ENCODE results near the gene ADAMTS14. TPM values are rescaled to one million over a fixed set of nuclear protein-coding genes. Genes with fewer than 3 reads are reported as not detected.
A peak's percentile ranks its signal among the peaks of the same experiment; 100 is the strongest.

The ADAMTS14 gene
- total and polyA plus RNA-seq, 3 experiments from 2014 or later: 0.06 TPM; not detected in 2

GRCh38 chr10:70775679-70776454 lies 103.6 kb downstream of the ADAMTS14 start:
- Histone ChIP-seq H3K9me3 (ENCODE audit: low read length) (no peaks in the 10 kb centered on the region), H3K4me3 (ENCODE audit: low read length) (no peak overlapping the region), H3K27ac (ENCODE audit: low read depth, low read length) (no peak overlapping the region), H3K4me1 (ENCODE audit: insufficient read depth, low read length) (no peaks in the 10 kb centered on the region), H3K36me3 (ENCODE audit: insufficient read depth, low read length) (no peaks in the 10 kb centered on the region), H3K27me3 (ENCODE audit: insufficient read depth, low read length, poor library complexity, severe bottlenecking) (no peaks in the 10 kb centered on the region)
- Mint-ChIP-seq H3K27me3 (no peaks in the 10 kb centered on the region), H3K4me3 (no peak overlapping the region), H3K9me3 (no peaks in the 10 kb centered on the region), H3K4me1 (no peaks in the 10 kb centered on the region), H3K27ac (no peak overlapping the region), H3K36me3 (no peaks in the 10 kb centered on the region)
- ChIA-PET CTCF (interaction anchor here (1.2 to 1.9 kb wide), 2 partner anchors 217 to 226 kb away, joined by 3 to 5 read pairs; no protein-coding TSS in a partner anchor), POLR2A (no interaction called here)
- DNase-seq: no peak

GRCh38 chr10:70776455-70777005 lies 104.2 kb downstream of the ADAMTS14 start:
- no peaks in the 10 kb centered on the region for H3K36me3 Mint-ChIP-seq
- no peaks in the 10 kb centered on the region for H3K9me3 ChIP-seq (ENCODE audit: low read length)
- no peaks in the 10 kb centered on the region for H3K36me3 ChIP-seq (ENCODE audit: insufficient read depth, low read length)
- H3K27ac ChIP-seq (ENCODE audit: low read depth, low read length): no peak overlapping the region
- H3K4me1 ChIP-seq (ENCODE audit: insufficient read depth, low read length): no peaks in the 10 kb centered on the region
- no peaks in the 10 kb centered on the region for H3K9me3 Mint-ChIP-seq
- POLR2A ChIA-PET: no interaction called here
- DNase-seq: no peak
- H3K4me3 Mint-ChIP-seq: no peak overlapping the region
- no peak overlapping the region for H3K27ac Mint-ChIP-seq
- no peaks in the 10 kb centered on the region for H3K27me3 Mint-ChIP-seq
- H3K4me3 ChIP-seq (ENCODE audit: low read length): no peak overlapping the region
- H3K4me1 Mint-ChIP-seq: no peaks in the 10 kb centered on the region
- H3K27me3 ChIP-seq (ENCODE audit: insufficient read depth, low read length, poor library complexity, severe bottlenecking): no peaks in the 10 kb centered on the region
- CTCF ChIA-PET: interaction anchor here (1.9 kb wide), 1 partner anchor 227 kb away, joined by 5 read pairs; no protein-coding TSS in a partner anchor

GRCh38 chr10:70777063-70777875 lies 105.0 kb downstream of the ADAMTS14 start:
- POLR2A ChIA-PET: no interaction called here

GRCh38 chr10:70778267-70778924 lies 106.1 kb downstream of the ADAMTS14 start:
- Mint-ChIP-seq H3K9me3 (no peaks in the 10 kb centered on the region), H3K4me3 (no peak overlapping the region), H3K36me3 (no peaks in the 10 kb centered on the region), H3K27ac (no peak overlapping the region), H3K4me1 (no peaks in the 10 kb centered on the region), H3K27me3 (peaks cover 4 to 5% of the 10 kb centered on the region in 2 donors)
- H3K27me3 ChIP-seq (ENCODE audit: insufficient read depth, low read length, poor library complexity, severe bottlenecking): no peaks in the 10 kb centered on the region
- DNase-seq: no peak
- H3K4me3 ChIP-seq (ENCODE audit: low read length): no peak overlapping the region
- no peaks in the 10 kb centered on the region for H3K36me3 ChIP-seq (ENCODE audit: insufficient read depth, low read length)
- no peak overlapping the region for H3K27ac ChIP-seq (ENCODE audit: low read depth, low read length)
- POLR2A ChIA-PET: no interaction called here
- no peaks in the 10 kb centered on the region for H3K4me1 ChIP-seq (ENCODE audit: insufficient read depth, low read length)
- CTCF ChIA-PET: interaction anchor here (1.1 kb wide), 1 partner anchor 218 kb away, joined by 3 read pairs; no protein-coding TSS in a partner anchor
- H3K9me3 ChIP-seq (ENCODE audit: low read length): no peaks in the 10 kb centered on the region

More at GRCh38 chr10:70777063-70777875, 105.0 kb downstream of the ADAMTS14 start:
- H3K36me3 Mint-ChIP-seq: no peaks in the 10 kb centered on the region
- Histone ChIP-seq H3K36me3 (ENCODE audit: insufficient read depth, low read length) (no peaks in the 10 kb centered on the region), H3K4me3 (ENCODE audit: low read length) (no peak overlapping the region), H3K9me3 (ENCODE audit: low read length) (no peaks in the 10 kb centered on the region), H3K4me1 (ENCODE audit: insufficient read depth, low read length) (no peaks in the 10 kb centered on the region), H3K27me3 (ENCODE audit: insufficient read depth, low read length, poor library complexity, severe bottlenecking) (no peaks in the 10 kb centered on the region), H3K27ac (ENCODE audit: low read depth, low read length) (no peak overlapping the region)
- no peak overlapping the region for H3K27ac Mint-ChIP-seq
- H3K4me3 Mint-ChIP-seq: no peak overlapping the region
- peaks cover 0 to 3% of the 10 kb centered on the region in 2 donors for H3K27me3 Mint-ChIP-seq
- H3K4me1 Mint-ChIP-seq: no peaks in the 10 kb centered on the region
- H3K9me3 Mint-ChIP-seq: no peaks in the 10 kb centered on the region
- CTCF ChIA-PET: no interaction called here
- DNase-seq: no peak

- no peak overlapping the region for H3K4me3 ChIP-seq (ENCODE audit: low read length)
- H3K27ac ChIP-seq (ENCODE audit: low read depth, low read length): no peak overlapping the region
- Mint-ChIP-seq H3K4me3 (no peak overlapping the region), H3K36me3 (no peaks in the 10 kb centered on the region), H3K27ac (no peak overlapping the region), H3K9me3 (no peaks in the 10 kb centered on the region), H3K27me3 (peaks cover 5% of the 10 kb centered on the region in 2 donors), H3K4me1 (no peaks in the 10 kb centered on the region)
- POLR2A ChIA-PET: no interaction called here
- no peaks in the 10 kb centered on the region for H3K9me3 ChIP-seq (ENCODE audit: low read length)
- CTCF ChIA-PET: interaction anchor here (1.1 kb wide), 1 partner anchor 219 kb away, joined by 3 read pairs; no protein-coding TSS in a partner anchor
- no peaks in the 10 kb centered on the region for H3K36me3 ChIP-seq (ENCODE audit: insufficient read depth, low read length)
- no peak for DNase-seq
- no peaks in the 10 kb centered on the region for H3K4me1 ChIP-seq (ENCODE audit: insufficient read depth, low read length)
- H3K27me3 ChIP-seq (ENCODE audit: insufficient read depth, low read length, poor library complexity, severe bottlenecking): no peaks in the 10 kb centered on the region
These were observed 106.8 kb downstream of the ADAMTS14 start for GRCh38 chr10:70779088-70779487.

- Mint-ChIP-seq H3K27ac (peak overlapping the region in 1 of 8 donors; percentile 60), H3K9me3 (no peaks in the 10 kb centered on the region), H3K4me3 (no peak overlapping the region), H3K36me3 (no peaks in the 10 kb centered on the region), H3K27me3 (peaks cover 5% of the 10 kb centered on the region in 2 donors), H3K4me1 (no peaks in the 10 kb centered on the region)
- DNase-seq: no peak
- Histone ChIP-seq H3K9me3 (ENCODE audit: low read length) (no peaks in the 10 kb centered on the region), H3K27me3 (ENCODE audit: insufficient read depth, low read length, poor library complexity, severe bottlenecking) (no peaks in the 10 kb centered on the region), H3K36me3 (ENCODE audit: insufficient read depth, low read length) (no peaks in the 10 kb centered on the region), H3K4me1 (ENCODE audit: insufficient read depth, low read length) (no peaks in the 10 kb centered on the region), H3K27ac (ENCODE audit: low read depth, low read length) (no peak overlapping the region), H3K4me3 (ENCODE audit: low read length) (no peak overlapping the region)
- ChIA-PET CTCF (interaction anchor here (1.1 kb wide), 1 partner anchor 219 kb away, joined by 3 read pairs; no protein-coding TSS in a partner anchor), POLR2A (no interaction called here)
These were observed 107.4 kb downstream of the ADAMTS14 start for GRCh38 chr10:70779511-70780369.

GRCh38 chr10:70780370-70780760 lies 108.1 kb downstream of the ADAMTS14 start:
- Mint-ChIP-seq H3K36me3 (no peaks in the 10 kb centered on the region), H3K27ac (no peak overlapping the region), H3K9me3 (no peaks in the 10 kb centered on the region), H3K4me3 (no peak overlapping the region), H3K27me3 (peaks cover 5% of the 10 kb centered on the region in 2 donors), H3K4me1 (peaks cover 0 to 5% (median 0%) of the 10 kb centered on the region in 3 donors)
- Histone ChIP-seq H3K27ac (ENCODE audit: low read depth, low read length) (no peak overlapping the region), H3K36me3 (ENCODE audit: insufficient read depth, low read length) (no peaks in the 10 kb centered on the region), H3K27me3 (ENCODE audit: insufficient read depth, low read length, poor library complexity, severe bottlenecking) (no peaks in the 10 kb centered on the region), H3K9me3 (ENCODE audit: low read length) (no peaks in the 10 kb centered on the region), H3K4me3 (ENCODE audit: low read length) (no peak overlapping the region), H3K4me1 (ENCODE audit: insufficient read depth, low read length) (no peaks in the 10 kb centered on the region)
- ChIA-PET CTCF (no interaction called here), POLR2A (no interaction called here)
- DNase-seq: no peak

Measured in CD8-positive, alpha-beta memory T cell (primary cell).